Stimulated activated CD8-positive, alpha-beta memory T cell treated with anti-CD3 and anti-CD28 coated beads, Interleukin-4, amount 100 ng/mL, for 24 hours (primary cell): ENCODE results near the gene RPL13A.
"Not testable (repeated sequence)": the region's sequence is repeated elsewhere in the genome, so short reads cannot be mapped to it uniquely, and the experiment has no call there.

Experiments
- DNase-seq: peaks from one replicate; pipeline ENCODE4 v3.0.0-alpha.2; 2020; ENCODE audit warnings: low read depth

The RPL13A gene

DNA sequence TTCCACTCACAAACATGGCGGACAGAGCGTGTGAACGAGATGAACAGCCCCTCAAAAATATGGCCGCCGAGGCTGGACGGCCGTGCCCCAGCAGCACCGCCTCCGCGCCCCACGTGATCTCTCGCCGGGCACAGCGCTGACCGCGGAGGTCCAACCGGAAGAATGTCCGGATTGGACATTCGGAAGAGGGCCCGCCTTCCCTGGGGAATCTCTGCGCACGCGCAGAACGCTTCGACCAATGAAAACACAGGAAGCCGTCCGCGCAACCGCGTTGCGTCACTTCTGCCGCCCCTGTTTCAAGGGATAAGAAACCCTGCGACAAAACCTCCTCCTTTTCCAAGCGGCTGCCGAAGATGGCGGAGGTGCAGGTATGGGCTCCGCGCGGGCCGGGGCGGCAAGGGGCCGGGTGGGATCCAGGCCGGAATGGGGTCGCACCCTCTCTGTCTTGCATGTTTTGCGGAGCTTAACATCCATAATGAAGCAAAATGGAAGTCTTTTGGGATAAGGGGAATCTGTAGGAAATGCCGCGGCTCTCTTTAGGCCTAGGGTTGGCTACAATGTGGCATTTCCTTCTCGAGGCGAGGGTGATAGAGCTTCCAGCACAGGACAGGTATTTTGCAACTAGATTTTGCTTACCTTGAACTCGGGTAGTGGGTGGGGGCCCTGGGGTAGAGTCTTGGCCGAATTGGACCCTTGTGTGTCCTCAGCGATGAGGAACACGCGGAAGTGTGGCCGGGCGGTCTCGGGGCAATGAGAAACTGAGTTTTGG, at the start of gene RPL13A:
Gene RPL13A (plus strand): TSS at position 332 of the 769 bp plus-strand sequence. CDS start 22 bp downstream, at position 354.
- DNase-seq: peak; percentile 99

DNA sequence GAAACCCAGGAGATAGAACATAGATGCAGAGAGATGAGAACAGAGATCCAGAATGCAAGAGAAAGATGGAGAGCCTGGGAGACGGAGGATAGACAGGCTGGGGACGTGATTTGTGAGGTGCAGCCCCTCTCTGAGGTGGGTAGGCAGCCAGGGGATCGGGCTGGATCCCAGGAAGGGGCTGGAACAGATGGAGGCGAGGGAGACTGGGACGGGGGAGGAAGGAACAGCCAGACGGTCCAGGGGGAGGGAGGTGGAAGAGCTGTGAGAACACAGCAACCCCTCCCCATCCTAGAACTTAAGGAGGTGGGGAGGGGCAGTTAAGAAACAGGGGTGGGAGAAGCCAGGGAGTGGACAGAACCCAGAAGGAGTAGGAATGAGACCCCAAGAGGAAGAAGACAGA, 49.1 kb upstream of the RPL13A start:
- DNase-seq: no peak

GRCh38 chr19:49439836-49440235, 47.6 kb upstream of the RPL13A start:
- no peak for DNase-seq

DNA sequence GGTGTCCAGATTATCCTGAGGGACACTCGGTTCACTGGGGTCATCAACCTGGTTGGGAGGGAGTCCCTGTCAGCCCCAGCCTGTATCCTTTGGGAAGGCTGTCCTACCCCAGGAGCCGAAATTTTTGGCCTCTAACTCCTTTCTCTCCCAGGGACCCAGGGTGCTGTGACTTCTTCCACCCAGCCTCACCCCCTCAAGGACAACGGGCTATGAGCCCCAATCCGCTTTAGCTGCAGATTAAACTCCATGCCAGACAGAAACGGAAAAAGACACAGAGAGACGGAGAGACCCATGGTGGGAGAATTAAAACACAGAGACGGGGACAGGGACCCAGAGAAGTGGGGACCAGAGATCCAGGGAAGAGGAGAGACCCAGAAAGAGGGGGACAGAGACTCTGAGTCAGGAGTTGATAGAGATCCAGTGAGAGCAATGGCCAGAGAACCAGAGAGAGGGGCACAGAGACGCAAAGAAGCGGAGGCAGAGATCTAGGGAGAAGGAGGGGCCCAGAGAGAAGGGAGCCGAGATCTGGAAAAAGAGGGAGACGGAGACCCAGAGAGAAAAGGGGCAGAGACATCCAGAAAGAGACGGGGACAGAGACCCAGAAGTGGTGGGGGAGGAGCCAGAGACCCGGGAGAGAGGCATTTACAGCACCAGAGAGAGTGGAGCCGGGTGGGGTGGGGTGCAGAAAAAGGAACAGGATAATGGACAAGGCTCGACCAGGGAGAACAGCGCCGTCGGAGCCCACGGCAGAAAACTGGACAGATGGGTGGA, 46.8 kb upstream of the RPL13A start:
- no peak for DNase-seq

- DNase-seq: no peak
Measured at GRCh38 chr19:49441210-49441959, 46.0 kb upstream of the RPL13A start, which contains the start of gene SLC17A7. Gene SLC17A7, minus strand, starts transcription at chr19:49441527. Its CDS starts 148 bp downstream, at chr19:49441379.

DNA sequence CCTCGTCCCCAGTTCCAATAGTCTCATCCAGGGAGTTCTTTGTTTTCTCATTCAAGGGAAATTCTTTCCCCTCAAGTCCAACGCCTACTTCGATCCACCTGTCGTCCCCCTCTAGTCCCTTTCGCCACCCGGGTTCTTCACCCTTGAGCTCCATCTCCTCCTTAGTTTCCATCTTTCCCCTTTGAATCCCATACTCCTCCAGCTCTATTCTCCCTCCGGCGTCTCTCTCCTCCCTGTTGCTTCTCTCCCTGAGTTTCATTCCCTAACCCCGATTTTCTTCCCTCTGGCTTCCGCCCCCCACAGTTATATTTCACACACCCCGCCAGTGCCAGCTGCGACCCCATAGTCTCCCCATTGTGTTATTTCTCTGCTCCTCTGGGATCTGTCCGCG, 45.5 kb upstream of the RPL13A start:
- no peak for DNase-seq

DNA sequence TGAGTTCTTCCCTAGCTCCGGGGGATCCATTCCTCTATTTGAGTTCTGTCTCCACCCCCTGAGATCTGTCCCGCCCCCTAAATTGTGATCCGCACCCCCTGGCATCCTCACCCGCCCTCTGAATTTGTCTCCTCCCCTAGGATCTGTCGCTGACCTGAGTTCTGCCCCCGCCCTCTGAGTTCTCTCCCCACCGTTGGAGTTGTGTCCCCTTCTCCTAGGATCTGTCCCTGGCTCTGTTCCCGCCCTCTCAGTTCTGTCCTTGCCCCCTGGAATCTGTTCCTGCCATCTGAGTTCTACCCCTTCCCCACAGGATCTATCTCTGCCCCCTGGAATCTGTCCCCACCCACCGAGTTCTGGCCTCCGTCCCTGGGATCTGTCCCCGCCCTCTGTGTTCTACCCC, 45.1 kb upstream of the RPL13A start:
- no peak for DNase-seq

- no peak for DNase-seq
Measured at GRCh38 chr19:49442771-49443365, 44.5 kb upstream of the RPL13A start.

- DNase-seq: peak; percentile 88
Measured at GRCh38 chr19:49443366-49444099, 43.9 kb upstream of the RPL13A start.

DNA sequence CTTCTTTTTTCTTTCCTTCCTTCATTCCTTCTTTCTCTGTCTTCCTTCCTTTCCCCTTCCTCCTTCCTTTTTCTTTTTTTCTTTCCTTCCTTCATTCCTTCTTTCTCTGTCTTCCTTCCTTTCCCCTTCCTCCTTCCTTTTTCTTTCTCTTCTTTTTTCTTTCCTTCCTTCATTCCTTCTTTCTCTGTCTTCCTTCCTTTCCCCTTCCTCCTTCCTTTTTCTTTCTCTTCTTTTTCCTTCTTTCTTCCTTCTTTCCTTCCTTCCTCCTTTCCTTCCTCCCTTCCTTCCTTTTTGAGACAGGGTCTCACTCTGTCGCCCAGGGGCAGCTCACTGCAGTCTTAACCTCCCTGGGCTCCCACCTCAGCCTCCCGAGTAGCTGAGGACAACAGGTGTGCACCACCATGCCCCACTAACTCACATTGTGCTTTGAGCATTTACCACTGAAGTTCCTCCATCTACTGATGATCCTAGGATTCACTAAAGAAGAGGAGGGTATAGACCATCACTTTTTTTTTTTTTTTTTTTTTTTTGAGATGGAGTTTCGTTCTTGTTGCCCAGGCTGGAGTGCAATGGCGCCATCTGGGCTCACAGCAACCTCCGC, 43.2 kb upstream of the RPL13A start:
- not testable (repeated sequence) for DNase-seq

GRCh38 chr19:49445997-49446396, 41.4 kb upstream of the RPL13A start:
- no peak for DNase-seq

- no peak for DNase-seq
Measured at GRCh38 chr19:49447485-49448431, 39.6 kb upstream of the RPL13A start.

- DNase-seq: no peak
Measured at GRCh38 chr19:49448432-49448786, 39.0 kb upstream of the RPL13A start.

DNA sequence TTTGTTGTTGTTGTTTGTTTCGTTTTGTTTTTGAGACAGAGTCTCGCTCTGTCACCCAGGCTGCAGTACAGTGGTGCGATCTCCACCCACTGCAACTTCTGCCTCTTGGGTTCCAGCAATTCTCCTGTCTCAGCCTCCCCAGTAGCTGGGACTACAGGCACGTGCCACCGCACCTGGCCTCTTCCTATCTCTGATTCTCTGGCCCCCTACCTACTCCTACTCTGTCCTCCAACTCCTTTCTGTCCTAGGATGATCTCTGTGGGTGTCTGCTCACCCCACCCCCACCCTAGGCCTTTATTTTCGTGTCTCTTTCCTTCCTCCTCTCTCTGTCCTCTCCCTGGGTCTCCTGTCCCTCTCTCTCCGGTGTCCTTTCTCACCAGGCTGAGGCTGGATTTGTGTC, 37.0 kb upstream of the RPL13A start:
- DNase-seq: no peak

- peak; percentile 87 for DNase-seq
Measured at GRCh38 chr19:49451430-49452181, 35.8 kb upstream of the RPL13A start, which contains the start of gene PIH1D1. Gene PIH1D1, minus strand, starts transcription at chr19:49451814. Its CDS starts 240 bp downstream, at chr19:49451574.

GRCh38 chr19:49453013-49453756, 34.2 kb upstream of the RPL13A start, which contains the start of gene ALDH16A1:
Gene ALDH16A1, plus strand, starts transcription at chr19:49453225. Its CDS starts 107 bp downstream, at chr19:49453332.
- DNase-seq: peak; percentile 94

DNA sequence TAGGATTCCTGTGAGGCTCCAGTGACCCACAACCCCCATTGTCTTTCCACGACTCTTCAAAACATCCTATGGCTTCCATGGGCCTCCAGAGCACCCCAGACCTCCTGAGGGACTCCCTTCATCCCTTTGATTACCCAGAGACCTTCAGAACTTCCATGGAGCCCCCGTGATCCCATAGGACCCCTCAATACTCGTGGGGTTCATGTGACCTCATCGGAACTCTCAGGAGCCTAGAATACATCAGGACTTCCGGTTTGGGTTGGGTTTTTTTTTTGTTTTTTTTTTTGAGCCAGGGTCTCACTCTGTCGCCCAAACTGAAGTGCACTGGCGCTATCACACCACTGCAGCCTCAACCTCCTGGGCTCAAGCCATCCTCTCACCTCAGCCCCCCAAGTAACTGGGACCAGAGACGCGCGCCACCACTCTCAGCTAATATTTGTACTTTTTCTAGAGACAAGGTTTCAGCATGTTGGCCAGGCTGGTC, 33.6 kb upstream of the RPL13A start:
- no peak for DNase-seq

- no peak for DNase-seq
Measured at GRCh38 chr19:49455773-49456172, 31.6 kb upstream of the RPL13A start.
